Measurements from ENCODE around the gene NPHP4.

NPHP4 gene

GRCh38 chr1:5845376-5845775 lies 146.8 kb downstream of the NPHP4 start:
- TF ChIP-seq CTCF (IDR thresholded peaks at IDR 0.05; ENCODE audit: low read depth, low read length, poor library complexity, severe bottlenecking) (no peak), EZH2phosphoT487 (IDR thresholded peaks at IDR 0.05; ENCODE audit: borderline replicate concordance, low read length) (no peak)
- Histone ChIP-seq H3K27ac (ENCODE audit: low read depth, low read length) (no peak overlapping the region), H3K4me1 (ENCODE audit: control insufficient read depth, low read length) (no peaks in the 10 kb centered on the region), H3K27me3 (ENCODE audit: control insufficient read depth, low read length) (no peaks in the 10 kb centered on the region), H3K9me2 (replicated peaks; ENCODE audit: control insufficient read depth, low read length) (no peaks in the 10 kb centered on the region), H3K36me3 (ENCODE audit: control insufficient read depth, low read length) (no peaks in the 10 kb centered on the region), H3F3A (ENCODE audit: control insufficient read depth, insufficient read depth) (no peaks in the 10 kb centered on the region), H3K4me3 (ENCODE audit: low read length) (no peak overlapping the region), H4K20me1 (ENCODE audit: control insufficient read depth, insufficient read depth, low read depth, low read length) (no peaks in the 10 kb centered on the region), H3K9me3 (ENCODE audit: control insufficient read depth, insufficient read depth, low read length) (no peaks in the 10 kb centered on the region), H3K79me2 (ENCODE audit: control insufficient read depth, low read length) (no peaks in the 10 kb centered on the region), H3K4me2 (ENCODE audit: low read length) (no peak overlapping the region)

GRCh38 chr1:5844442-5844841 lies 147.8 kb downstream of the NPHP4 start:
- no peak for TF ChIP-seq CTCF (IDR thresholded peaks at IDR 0.05; ENCODE audit: low read depth, low read length, poor library complexity, severe bottlenecking)
- no peak for TF ChIP-seq EZH2phosphoT487 (IDR thresholded peaks at IDR 0.05; ENCODE audit: borderline replicate concordance, low read length)
- Histone ChIP-seq H3K9me3 (ENCODE audit: control insufficient read depth, insufficient read depth, low read length) (no peaks in the 10 kb centered on the region), H3K4me3 (ENCODE audit: low read length) (no peak overlapping the region), H3K79me2 (ENCODE audit: control insufficient read depth, low read length) (no peaks in the 10 kb centered on the region), H3K27me3 (ENCODE audit: control insufficient read depth, low read length) (no peaks in the 10 kb centered on the region), H3K27ac (ENCODE audit: low read depth, low read length) (no peak overlapping the region), H3K9me2 (replicated peaks; ENCODE audit: control insufficient read depth, low read length) (no peaks in the 10 kb centered on the region), H3F3A (ENCODE audit: control insufficient read depth, insufficient read depth) (no peaks in the 10 kb centered on the region), H3K4me2 (ENCODE audit: low read length) (no peak overlapping the region), H3K36me3 (ENCODE audit: control insufficient read depth, low read length) (no peaks in the 10 kb centered on the region), H3K4me1 (ENCODE audit: control insufficient read depth, low read length) (no peaks in the 10 kb centered on the region), H4K20me1 (ENCODE audit: control insufficient read depth, insufficient read depth, low read depth, low read length) (no peaks in the 10 kb centered on the region)

- H3K27ac ChIP-seq (ENCODE audit: low read depth, low read length): no peak overlapping the region
- no peak overlapping the region for H3K4me3 ChIP-seq (ENCODE audit: low read length)
- no peaks in the 10 kb centered on the region for H3F3A ChIP-seq (ENCODE audit: control insufficient read depth, insufficient read depth)
- no peaks in the 10 kb centered on the region for H3K79me2 ChIP-seq (ENCODE audit: control insufficient read depth, low read length)
- no peaks in the 10 kb centered on the region for H3K36me3 ChIP-seq (ENCODE audit: control insufficient read depth, low read length)
- no peak for TF ChIP-seq CTCF (IDR thresholded peaks at IDR 0.05; ENCODE audit: low read depth, low read length, poor library complexity, severe bottlenecking)
- TF ChIP-seq EZH2phosphoT487 (IDR thresholded peaks at IDR 0.05; ENCODE audit: borderline replicate concordance, low read length): no peak
- H3K4me1 ChIP-seq (ENCODE audit: control insufficient read depth, low read length): no peaks in the 10 kb centered on the region
- no peaks in the 10 kb centered on the region for H3K9me3 ChIP-seq (ENCODE audit: control insufficient read depth, insufficient read depth, low read length)
- no peaks in the 10 kb centered on the region for H3K9me2 ChIP-seq (replicated peaks; ENCODE audit: control insufficient read depth, low read length)
- no peak overlapping the region for H3K4me2 ChIP-seq (ENCODE audit: low read length)
- H3K27me3 ChIP-seq (ENCODE audit: control insufficient read depth, low read length): no peaks in the 10 kb centered on the region
- no peaks in the 10 kb centered on the region for H4K20me1 ChIP-seq (ENCODE audit: control insufficient read depth, insufficient read depth, low read depth, low read length)
These were observed 148.6 kb downstream of the NPHP4 start for GRCh38 chr1:5843521-5844096.
